Measurements from ENCODE around the gene RHOB. TPM values are rescaled to one million over a fixed set of nuclear protein-coding genes. Genes with fewer than 3 reads are reported as not detected.

RHOB gene
- polyA plus RNA-seq, 3 donors = 43.3 to 602 (median 66.3) TPM

GRCh38 chr2:20487392-20488174, 40.7 kb downstream of the RHOB start:
- Histone ChIP-seq H3K4me1 (ENCODE audit: control insufficient read depth in 1 of 2, insufficient read depth in 2 of 2, low read length in 2 of 2) (peaks cover 0 to 8% of the 10 kb centered on the region in 2 donors), H2AFZ (ENCODE audit: insufficient read depth, low read depth, low read length, poor library complexity, severe bottlenecking) (no peak overlapping the region), H3K4me2 (replicated peaks; ENCODE audit: extremely low read depth, low read length, poor library complexity, severe bottlenecking) (no peak overlapping the region), H4K20me1 (ENCODE audit: insufficient read depth, low read length) (no peaks in the 10 kb centered on the region), H3K79me2 (ENCODE audit: insufficient read depth, low read length) (no peaks in the 10 kb centered on the region), H3K9ac (ENCODE audit: insufficient read depth, low read length, poor library complexity, severe bottlenecking) (no peak overlapping the region), H3K36me3 (replicated peaks in 1 of 2; ENCODE audit: control insufficient read depth in 1 of 2, insufficient read depth in 2 of 2, low read length in 2 of 2) (no peaks in the 10 kb centered on the region), H3K9me3 (replicated peaks in 1 of 2; ENCODE audit: control insufficient read depth in 1 of 2, insufficient read depth in 1 of 2, low read length in 2 of 2) (no peaks in the 10 kb centered on the region), H3K4me3 (replicated peaks in 1 of 3; ENCODE audit: low read depth in 2 of 3, low read length in 3 of 3) (no peak overlapping the region), H3K27me3 (ENCODE audit: control insufficient read depth in 2 of 2, insufficient read depth in 2 of 2, low read length in 2 of 2) (no peaks in the 10 kb centered on the region), H3K27ac (ENCODE audit: low read depth in 1 of 2, low read length in 2 of 2) (no peak overlapping the region)
- TF ChIP-seq, protein P1, sequence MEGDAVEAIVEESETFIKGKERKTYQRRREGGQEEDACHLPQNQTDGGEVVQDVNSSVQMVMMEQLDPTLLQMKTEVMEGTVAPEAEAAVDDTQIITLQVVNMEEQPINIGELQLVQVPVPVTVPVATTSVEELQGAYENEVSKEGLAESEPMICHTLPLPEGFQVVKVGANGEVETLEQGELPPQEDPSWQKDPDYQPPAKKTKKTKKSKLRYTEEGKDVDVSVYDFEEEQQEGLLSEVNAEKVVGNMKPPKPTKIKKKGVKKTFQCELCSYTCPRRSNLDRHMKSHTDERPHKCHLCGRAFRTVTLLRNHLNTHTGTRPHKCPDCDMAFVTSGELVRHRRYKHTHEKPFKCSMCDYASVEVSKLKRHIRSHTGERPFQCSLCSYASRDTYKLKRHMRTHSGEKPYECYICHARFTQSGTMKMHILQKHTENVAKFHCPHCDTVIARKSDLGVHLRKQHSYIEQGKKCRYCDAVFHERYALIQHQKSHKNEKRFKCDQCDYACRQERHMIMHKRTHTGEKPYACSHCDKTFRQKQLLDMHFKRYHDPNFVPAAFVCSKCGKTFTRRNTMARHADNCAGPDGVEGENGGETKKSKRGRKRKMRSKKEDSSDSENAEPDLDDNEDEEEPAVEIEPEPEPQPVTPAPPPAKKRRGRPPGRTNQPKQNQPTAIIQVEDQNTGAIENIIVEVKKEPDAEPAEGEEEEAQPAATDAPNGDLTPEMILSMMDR (IDR thresholded peaks at IDR 0.05) = no peak
- Mint-ChIP-seq H3K27ac (no peak overlapping the region), H3K36me3 (no peaks in the 10 kb centered on the region), H3K27me3 (ENCODE audit: low read depth in 3 of 3) (peaks cover 5 to 12% (median 11%) of the 10 kb centered on the region in 3 donors), H3K9me3 (no peaks in the 10 kb centered on the region), H3K4me1 (peaks cover 9% of the 10 kb centered on the region), H3K4me3 (no peak overlapping the region)
- intact Hi-C loops (cut with micrococcal nuclease) = no loop called here
- 100% methylated on average over 2 of the region's 9 CpGs for WGBS (ENCODE audit: insufficient coverage)
- DNase-seq = no peak

DNA sequence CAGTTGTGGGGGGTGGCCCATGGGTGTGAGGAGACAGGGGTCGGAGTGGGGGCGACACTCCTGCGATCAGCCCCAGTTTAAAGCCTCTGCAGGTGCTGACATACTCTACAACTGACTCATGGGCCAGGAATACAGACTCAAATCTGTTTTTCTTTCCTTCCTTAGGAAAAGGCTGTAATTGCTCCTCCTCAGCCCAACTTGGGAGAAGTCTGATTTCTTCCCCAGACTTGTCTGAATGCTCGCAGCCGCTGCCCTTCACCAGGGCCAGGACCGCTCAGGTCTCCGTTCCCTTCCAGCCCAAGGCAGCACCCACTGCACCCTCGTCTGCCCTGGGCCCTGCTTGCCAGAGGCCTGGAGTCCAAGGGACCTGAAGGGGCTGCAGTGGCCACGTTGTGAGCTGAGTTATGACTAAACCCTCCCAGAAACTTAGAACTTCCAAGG, 41.3 kb downstream of the RHOB start:
- no peak overlapping the region for H3K4me2 ChIP-seq (replicated peaks; ENCODE audit: extremely low read depth, low read length, poor library complexity, severe bottlenecking)
- no peaks in the 10 kb centered on the region for H3K36me3 ChIP-seq (replicated peaks in 1 of 2; ENCODE audit: control insufficient read depth in 1 of 2, insufficient read depth in 2 of 2, low read length in 2 of 2)
- peak overlapping the region in 1 of 7 donors; percentile 75 for H3K27ac Mint-ChIP-seq
- no peak overlapping the region for H3K27ac ChIP-seq (ENCODE audit: low read depth in 1 of 2, low read length in 2 of 2)
- no peaks in the 10 kb centered on the region for H3K36me3 Mint-ChIP-seq
- H3K4me1 ChIP-seq (ENCODE audit: control insufficient read depth in 1 of 2, insufficient read depth in 2 of 2, low read length in 2 of 2) = peaks cover 0 to 4% of the 10 kb centered on the region in 2 donors
- TF ChIP-seq, protein P1 (IDR thresholded peaks at IDR 0.05) = no peak
- no peak overlapping the region for H3K4me3 Mint-ChIP-seq
- H3K79me2 ChIP-seq (ENCODE audit: insufficient read depth, low read length) = no peaks in the 10 kb centered on the region
- WGBS (ENCODE audit: insufficient coverage) = 100% methylated on average over 5 of the region's 9 CpGs
- H3K9me3 ChIP-seq (replicated peaks in 1 of 2; ENCODE audit: control insufficient read depth in 1 of 2, insufficient read depth in 1 of 2, low read length in 2 of 2) = no peaks in the 10 kb centered on the region
- H3K4me3 ChIP-seq (replicated peaks in 1 of 3; ENCODE audit: low read depth in 2 of 3, low read length in 3 of 3) = no peak overlapping the region
- H4K20me1 ChIP-seq (ENCODE audit: insufficient read depth, low read length) = no peaks in the 10 kb centered on the region
- DNase-seq = no peak
- H3K27me3 Mint-ChIP-seq (ENCODE audit: low read depth in 3 of 3) = peaks cover 5 to 11% (median 11%) of the 10 kb centered on the region in 3 donors
- peaks cover 9% of the 10 kb centered on the region for H3K4me1 Mint-ChIP-seq
- no peaks in the 10 kb centered on the region for H3K27me3 ChIP-seq (ENCODE audit: control insufficient read depth in 2 of 2, insufficient read depth in 2 of 2, low read length in 2 of 2)
- intact Hi-C loops (cut with micrococcal nuclease) = no loop called here
- H3K9ac ChIP-seq (ENCODE audit: insufficient read depth, low read length, poor library complexity, severe bottlenecking) = no peak overlapping the region
- H3K9me3 Mint-ChIP-seq = no peaks in the 10 kb centered on the region
- no peak overlapping the region for H2AFZ ChIP-seq (ENCODE audit: insufficient read depth, low read depth, low read length, poor library complexity, severe bottlenecking)
